GM23248 (cell line): ENCODE results near the gene PROM1. TPM values are rescaled to one million over a fixed set of nuclear protein-coding genes. Genes with fewer than 3 reads are reported as not detected.

Source experiments
- DNase-seq: peaks from one replicate; pipeline ENCODE4 v3.0.0-alpha.2; 2015
- H2AFZ ChIP-seq: fragments of 200-600 bp; sonication (generic); 2 replicates; pipeline ENCODE4 v1.6.1; 2016; ENCODE audit warnings: antibody characterized with exemption
- H3F3A ChIP-seq: fragments of 200-600 bp; sonication (generic); 2 replicates; pipeline ENCODE4 v1.6.1; 2016; ENCODE audit warnings: mild to moderate bottlenecking, antibody characterized with exemption, mixed run types; ENCODE audit not compliant: insufficient read depth
- H3K27ac ChIP-seq: fragments of 200-600 bp; sonication (generic); 2 replicates; pipeline ENCODE4 v1.5.1; 2016; ENCODE audit warnings: mild to moderate bottlenecking
- H3K27me3 ChIP-seq: fragments of 200-600 bp; sonication (generic); replicated peaks from 2 replicates; pipeline ENCODE4 v1.6.1; 2016; ENCODE audit warnings: mild to moderate bottlenecking; ENCODE audit not compliant: insufficient read depth
- H3K36me3 ChIP-seq: fragments of 200-600 bp; sonication (generic); 2 replicates; pipeline ENCODE4 v1.6.1; 2016; ENCODE audit warnings: low read depth, mild to moderate bottlenecking
- H3K4me1 ChIP-seq: fragments of 200-600 bp; sonication (generic); 2 replicates; pipeline ENCODE4 v1.6.1; 2016; ENCODE audit warnings: mild to moderate bottlenecking; ENCODE audit not compliant: insufficient read depth
- H3K4me2 ChIP-seq: fragments of 200-600 bp; sonication (generic); one replicate; pipeline ENCODE4 v1.6.1; 2016; ENCODE audit warnings: mild to moderate bottlenecking; ENCODE audit not compliant: unreplicated experiment
- H3K4me3 ChIP-seq: fragments of 200-600 bp; sonication (generic); 2 replicates; pipeline ENCODE4 v1.5.1; 2016; ENCODE audit warnings: mild to moderate bottlenecking
- H3K79me2 ChIP-seq: fragments of 200-600 bp; sonication (generic); 2 replicates; pipeline ENCODE4 v1.6.1; 2016; ENCODE audit warnings: mild to moderate bottlenecking; ENCODE audit not compliant: insufficient read depth
- H3K9ac ChIP-seq: fragments of 200-600 bp; sonication (generic); 2 replicates; pipeline ENCODE4 v1.6.1; 2016; ENCODE audit warnings: mild to moderate bottlenecking
- H3K9me2 ChIP-seq: fragments of 200-600 bp; sonication (generic); 2 replicates; pipeline ENCODE4 v1.6.1; 2016; ENCODE audit warnings: mixed run types, mild to moderate bottlenecking, moderate library complexity; ENCODE audit not compliant: insufficient read depth
- H3K9me3 ChIP-seq: fragments of 200-600 bp; sonication (generic); one replicate; pipeline ENCODE4 v1.6.1; 2017; ENCODE audit warnings: low read depth
- H4K20me1 ChIP-seq: fragments of 200-600 bp; sonication (generic); 2 replicates; pipeline ENCODE4 v1.6.0; 2016; ENCODE audit not compliant: insufficient read depth
- EZH2 ChIP-seq: fragments of 200-600 bp; sonication (generic); IDR thresholded peaks from 2 replicates; pipeline ENCODE4 v1.6.1; 2018; ENCODE audit warnings: antibody characterized with exemption, mild to moderate bottlenecking; ENCODE audit not compliant: insufficient read depth, poor library complexity, severe bottlenecking
- EZH2phosphoT487 ChIP-seq: fragments of 200-600 bp; sonication (generic); IDR thresholded peaks from 2 replicates; pipeline ENCODE4 v1.6.1; 2018; ENCODE audit warnings: antibody characterized with exemption, moderate library complexity, mild to moderate bottlenecking, low read depth; ENCODE audit not compliant: insufficient read depth
- WGBS, 2 experiments: methylation state at CpG; one replicate each; pipeline ENCODE4 v1.1.6; 2015 to 2017; ENCODE audit warnings: low lambda C conversion rate in 2 of 2, low coverage in 1 of 2; ENCODE audit errors: missing lambda C conversion rate in 2 of 2; 5-methylcytosine and 5-hydroxymethylcytosine counted together
- in situ Hi-C: fragments of 300-500 bp; cut with MboI; formaldehyde crosslinking; loops from 2 replicates; pipeline ENCODE4 v1.15.0; 2020
- polyA plus RNA-seq: library from polyadenylated mRNA; unstranded; fragments of >200 nt; fragmentation: Nextera tagmentation; extraction: Ambion mirVana; gene quantifications from 2 replicates; pipeline ENCODE4 v1.2.1, GENCODE V29; 2016
- total RNA-seq: library from RNA; depleted of rRNA; stranded (reverse); fragments of >200 nt; shearing (Covaris generic); gene quantifications from 2 replicates; pipeline ENCODE4 v1.2.3, GENCODE V29; 2014

Gene PROM1
- total and polyA plus RNA-seq, 2 experiments from 2014 or later = not detected

- WGBS, 2 experiments = 2 to 11% methylated on average over 9 of the region's 9 CpGs
- Histone ChIP-seq H4K20me1 (no peaks in the 10 kb centered on the region), H3K36me3 (no peaks in the 10 kb centered on the region), H3K9me2 (no peaks in the 10 kb centered on the region), H3K27me3 (peaks cover 22% of the 10 kb centered on the region; the same call in 1 of the 2 replicates), H2AFZ (peak within 1 kb of the TSS; percentile 42), H3K27ac (no peak within 1 kb of the TSS), H3F3A (no peaks in the 10 kb centered on the region), H3K4me1 (no peaks in the 10 kb centered on the region), H3K9me3 (no peaks in the 10 kb centered on the region), H3K9ac (no peak within 1 kb of the TSS), H3K4me2 (peak within 1 kb of the TSS; percentile 1), H3K79me2 (no peaks in the 10 kb centered on the region), H3K4me3 (no peak within 1 kb of the TSS)
- TF ChIP-seq EZH2phosphoT487 (no peak), EZH2 (no peak)
- in situ Hi-C loops = loop anchor here (25.0 kb wide), 1 partner anchor 476 kb away; no protein-coding TSS in a partner anchor
- DNase-seq = peak; percentile 78
Observed at GRCh38 chr4:15963001-15963451, 120.8 kb downstream of the PROM1 start, which contains the start of gene FGFBP2. TSS of gene FGFBP2 (minus strand) at chr4:15963175. CDS start at chr4:15963129, 46 bp downstream.

DNA sequence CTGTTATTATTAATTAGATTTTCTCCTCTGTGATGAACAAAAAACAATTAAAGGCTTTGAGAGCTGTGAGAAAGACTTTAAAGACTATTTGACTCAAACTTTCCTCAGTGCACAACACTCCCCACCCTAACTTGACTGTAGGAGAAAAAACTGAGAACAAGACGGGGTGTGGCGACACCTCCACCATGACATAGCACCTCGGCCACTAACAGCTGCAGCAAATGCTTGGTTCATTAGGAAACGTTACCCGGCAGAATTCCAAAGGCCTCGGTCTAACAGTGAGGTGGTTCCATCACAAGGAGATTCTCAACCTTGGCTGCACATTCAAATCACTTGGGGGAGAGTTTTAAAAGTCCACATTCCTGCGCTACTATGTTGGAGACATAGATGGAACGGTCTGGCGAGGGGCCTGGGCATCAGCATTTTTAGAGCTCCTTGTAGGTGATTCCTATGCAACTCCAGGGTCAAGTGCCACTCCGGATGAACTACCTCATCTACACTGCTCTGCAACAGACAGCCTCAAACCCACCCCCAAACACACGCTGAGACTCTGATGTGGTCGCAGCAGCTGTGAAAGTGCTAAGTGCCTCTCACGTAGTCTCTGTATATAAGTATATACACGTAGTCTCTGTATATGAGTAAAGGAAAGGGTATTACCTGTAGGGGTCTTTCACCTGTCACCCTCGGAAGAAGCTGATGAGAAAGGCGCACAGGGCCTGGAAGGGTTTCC lies 121.9 kb downstream of the PROM1 start:
- no peaks in the 10 kb centered on the region for H3F3A ChIP-seq
- peak; percentile 16 for DNase-seq
- 63 to 64% methylated on average over 16 of the region's 16 CpGs for WGBS, 2 experiments
- no peak overlapping the region for H3K4me2 ChIP-seq
- no peak for TF ChIP-seq EZH2phosphoT487
- no peak for TF ChIP-seq EZH2
- no peaks in the 10 kb centered on the region for H3K36me3 ChIP-seq
- no peak overlapping the region for H2AFZ ChIP-seq
- in situ Hi-C loops = loop anchor here (25.0 kb wide), 1 partner anchor 475 kb away; no protein-coding TSS in a partner anchor
- H3K4me1 ChIP-seq = no peaks in the 10 kb centered on the region
- H4K20me1 ChIP-seq = no peaks in the 10 kb centered on the region
- peaks cover 12% of the 10 kb centered on the region; the same call in 1 of the 2 replicates for H3K27me3 ChIP-seq
- H3K9ac ChIP-seq = no peak overlapping the region
- no peaks in the 10 kb centered on the region for H3K9me3 ChIP-seq
- H3K27ac ChIP-seq = no peak overlapping the region
- no peak overlapping the region for H3K4me3 ChIP-seq
- H3K79me2 ChIP-seq = no peaks in the 10 kb centered on the region
- H3K9me2 ChIP-seq = no peaks in the 10 kb centered on the region

GRCh38 chr4:15958562-15958961 lies 125.3 kb downstream of the PROM1 start:
- in situ Hi-C loops = loop anchor here (10.0 to 25.0 kb wide), 3 partner anchors 74 to 471 kb away; no protein-coding TSS in a partner anchor
- Histone ChIP-seq H3K4me3 (no peak overlapping the region), H2AFZ (no peak overlapping the region), H3K9me3 (no peaks in the 10 kb centered on the region), H3K9ac (no peak overlapping the region), H3K4me1 (no peaks in the 10 kb centered on the region), H3F3A (no peaks in the 10 kb centered on the region), H3K36me3 (no peaks in the 10 kb centered on the region), H3K9me2 (no peaks in the 10 kb centered on the region), H3K4me2 (no peak overlapping the region), H3K27ac (no peak overlapping the region), H4K20me1 (no peaks in the 10 kb centered on the region), H3K27me3 (peaks cover 7% of the 10 kb centered on the region; the same call in 1 of the 2 replicates), H3K79me2 (no peaks in the 10 kb centered on the region)
- DNase-seq = no peak
- 55 to 66% methylated on average over 2 of the region's 2 CpGs for WGBS, 2 experiments
- no peak for TF ChIP-seq EZH2
- TF ChIP-seq EZH2phosphoT487 = no peak

GRCh38 chr4:15956179-15956850 lies 127.5 kb downstream of the PROM1 start:
- WGBS, 2 experiments = 26 to 33% methylated on average over 9 of the region's 9 CpGs
- Histone ChIP-seq H3K4me1 (no peaks in the 10 kb centered on the region), H3K36me3 (no peaks in the 10 kb centered on the region), H3K79me2 (no peaks in the 10 kb centered on the region), H3K27me3 (peaks cover 7% of the 10 kb centered on the region; the same call in 1 of the 2 replicates), H3K4me2 (no peak overlapping the region), H4K20me1 (no peaks in the 10 kb centered on the region), H3K9me3 (no peaks in the 10 kb centered on the region), H3K9me2 (no peaks in the 10 kb centered on the region), H3K9ac (no peak overlapping the region), H3K4me3 (no peak overlapping the region), H2AFZ (no peak overlapping the region), H3F3A (no peaks in the 10 kb centered on the region), H3K27ac (no peak overlapping the region)
- DNase-seq = peak; percentile 70
- no peak for TF ChIP-seq EZH2
- no peak for TF ChIP-seq EZH2phosphoT487
- in situ Hi-C loops = loop anchor here (10.0 to 25.0 kb wide), 3 partner anchors 72 to 469 kb away; no protein-coding TSS in a partner anchor
